Measurements from ENCODE around the gene CCR6. TPM values are rescaled to one million over a fixed set of nuclear protein-coding genes. Genes with fewer than 3 reads are reported as not detected.

The CCR6 gene
- total and polyA plus RNA-seq, 2 experiments from 2014 or later, result 0.70 to 2.0 TPM

DNA sequence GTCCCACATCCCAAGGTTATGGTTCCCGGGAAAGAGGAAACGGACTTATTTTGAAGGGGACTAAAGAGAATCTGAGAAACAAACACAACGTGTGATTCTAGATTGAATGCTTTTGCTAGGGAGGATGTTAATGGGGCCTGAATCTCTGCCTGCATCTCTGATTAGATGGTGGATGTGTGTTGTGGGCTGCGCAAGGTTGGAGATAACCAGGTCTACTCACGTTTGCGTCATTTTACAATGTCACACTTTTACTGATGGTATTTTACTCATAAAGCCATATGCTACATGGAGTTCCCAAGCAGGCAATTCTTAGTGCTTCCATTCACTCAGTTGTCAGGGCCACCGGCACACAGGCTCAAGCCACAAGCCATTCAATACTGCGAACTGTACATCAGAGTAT is 23.2 kb upstream of the CCR6 start:
- H3K9me2 ChIP-seq (replicated peaks; ENCODE audit: insufficient read depth), result no peaks in the 10 kb centered on the region
- no peak overlapping the region for H3K4me2 ChIP-seq
- H3K36me3 ChIP-seq (replicated peaks; ENCODE audit: insufficient read depth, low read depth), result no peaks in the 10 kb centered on the region
- no peaks in the 10 kb centered on the region for H4K20me1 ChIP-seq (ENCODE audit: insufficient read depth, poor library complexity, severe bottlenecking)
- H3K9me3 ChIP-seq (ENCODE audit: low read depth), result no peaks in the 10 kb centered on the region
- WGBS (ENCODE audit: low lambda C conversion rate, missing lambda C conversion rate), result 96% methylated on average over 8 of the region's 8 CpGs
- no peaks in the 10 kb centered on the region for H3K79me2 ChIP-seq
- TF ChIP-seq EZH2phosphoT487 (IDR thresholded peaks at IDR 0.05; ENCODE audit: low read depth, severe bottlenecking, unreplicated experiment), result no peak
- TF ChIP-seq EZH2 (IDR thresholded peaks at IDR 0.05; ENCODE audit: borderline replicate concordance), result no peak
- TF ChIP-seq, protein P1, sequence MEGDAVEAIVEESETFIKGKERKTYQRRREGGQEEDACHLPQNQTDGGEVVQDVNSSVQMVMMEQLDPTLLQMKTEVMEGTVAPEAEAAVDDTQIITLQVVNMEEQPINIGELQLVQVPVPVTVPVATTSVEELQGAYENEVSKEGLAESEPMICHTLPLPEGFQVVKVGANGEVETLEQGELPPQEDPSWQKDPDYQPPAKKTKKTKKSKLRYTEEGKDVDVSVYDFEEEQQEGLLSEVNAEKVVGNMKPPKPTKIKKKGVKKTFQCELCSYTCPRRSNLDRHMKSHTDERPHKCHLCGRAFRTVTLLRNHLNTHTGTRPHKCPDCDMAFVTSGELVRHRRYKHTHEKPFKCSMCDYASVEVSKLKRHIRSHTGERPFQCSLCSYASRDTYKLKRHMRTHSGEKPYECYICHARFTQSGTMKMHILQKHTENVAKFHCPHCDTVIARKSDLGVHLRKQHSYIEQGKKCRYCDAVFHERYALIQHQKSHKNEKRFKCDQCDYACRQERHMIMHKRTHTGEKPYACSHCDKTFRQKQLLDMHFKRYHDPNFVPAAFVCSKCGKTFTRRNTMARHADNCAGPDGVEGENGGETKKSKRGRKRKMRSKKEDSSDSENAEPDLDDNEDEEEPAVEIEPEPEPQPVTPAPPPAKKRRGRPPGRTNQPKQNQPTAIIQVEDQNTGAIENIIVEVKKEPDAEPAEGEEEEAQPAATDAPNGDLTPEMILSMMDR (IDR thresholded peaks at IDR 0.05; ENCODE audit: poor library complexity), result no peak
- H3K27me3 ChIP-seq, result no peaks in the 10 kb centered on the region
- peaks cover 9% of the 10 kb centered on the region for H3K4me1 ChIP-seq (ENCODE audit: insufficient read depth)
- no peak for DNase-seq (ENCODE audit: low spot score)
- no peak overlapping the region for H2AFZ ChIP-seq
- H3K4me3 ChIP-seq, result no peak overlapping the region
- H3K27ac ChIP-seq, result no peak overlapping the region

DNA sequence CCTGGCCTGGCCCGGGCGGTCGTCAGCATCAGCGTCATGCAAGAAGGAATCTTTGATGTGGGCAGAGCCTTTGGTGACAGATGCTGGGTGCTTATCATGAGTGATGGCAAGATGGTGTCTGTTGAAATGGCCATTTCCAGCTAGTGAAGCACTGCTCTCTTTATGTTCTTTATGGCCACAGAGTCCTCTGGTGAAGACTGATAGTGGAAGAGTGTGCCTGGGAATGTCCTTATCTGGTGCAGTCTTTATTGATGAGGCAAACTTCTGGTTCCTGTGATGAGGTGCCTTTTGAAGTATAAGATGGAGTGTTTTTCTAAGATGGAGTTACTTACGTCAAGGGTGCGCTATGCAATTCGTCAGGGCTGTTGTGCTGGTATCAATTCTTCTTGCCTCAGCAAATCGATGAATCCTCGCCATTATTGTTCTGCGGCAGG is 22.6 kb upstream of the CCR6 start:
- Histone ChIP-seq H3K9me2 (replicated peaks; ENCODE audit: insufficient read depth) (no peaks in the 10 kb centered on the region), H3K4me3 (no peak overlapping the region), H3K27ac (peak overlapping the region; percentile 44), H4K20me1 (ENCODE audit: insufficient read depth, poor library complexity, severe bottlenecking) (no peaks in the 10 kb centered on the region), H3K36me3 (replicated peaks; ENCODE audit: insufficient read depth, low read depth) (no peaks in the 10 kb centered on the region), H3K79me2 (no peaks in the 10 kb centered on the region), H3K27me3 (no peaks in the 10 kb centered on the region), H3K4me1 (ENCODE audit: insufficient read depth) (peaks cover 9% of the 10 kb centered on the region), H2AFZ (no peak overlapping the region), H3K9me3 (ENCODE audit: low read depth) (no peaks in the 10 kb centered on the region), H3K4me2 (no peak overlapping the region)
- TF ChIP-seq, protein P1 (IDR thresholded peaks at IDR 0.05; ENCODE audit: poor library complexity), result no peak
- TF ChIP-seq EZH2 (IDR thresholded peaks at IDR 0.05; ENCODE audit: borderline replicate concordance) (no peak), EZH2phosphoT487 (IDR thresholded peaks at IDR 0.05; ENCODE audit: low read depth, severe bottlenecking, unreplicated experiment) (no peak)
- no peak for DNase-seq (ENCODE audit: low spot score)
- WGBS (ENCODE audit: low lambda C conversion rate, missing lambda C conversion rate), result 65% methylated on average over 10 of the region's 10 CpGs

DNA sequence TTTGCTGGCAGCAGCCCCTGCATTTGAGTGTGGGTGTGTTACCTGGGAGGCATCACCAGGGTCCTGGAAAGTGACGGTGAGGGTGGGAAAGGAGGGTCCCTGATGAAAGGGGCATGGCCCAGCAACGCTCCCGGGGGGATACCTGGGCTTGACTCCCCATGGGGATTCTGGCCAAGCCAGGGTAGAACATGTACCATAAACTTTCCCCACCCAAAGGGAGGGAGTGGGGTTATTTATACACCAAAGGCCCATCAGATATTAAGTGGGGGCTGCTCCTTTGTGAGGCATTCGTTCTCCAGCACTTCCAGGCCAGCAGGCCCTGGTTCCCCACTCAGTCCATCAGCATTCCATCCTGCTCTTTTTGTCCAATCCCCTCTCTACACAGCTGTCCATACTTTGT is 20.6 kb upstream of the CCR6 start:
- Histone ChIP-seq H3K9me3 (ENCODE audit: low read depth) (no peaks in the 10 kb centered on the region), H3K4me1 (ENCODE audit: insufficient read depth) (peaks cover 9% of the 10 kb centered on the region), H3K4me3 (no peak overlapping the region), H3K36me3 (replicated peaks; ENCODE audit: insufficient read depth, low read depth) (no peaks in the 10 kb centered on the region), H3K27ac (no peak overlapping the region), H3K4me2 (no peak overlapping the region), H2AFZ (no peak overlapping the region), H4K20me1 (ENCODE audit: insufficient read depth, poor library complexity, severe bottlenecking) (no peaks in the 10 kb centered on the region), H3K9me2 (replicated peaks; ENCODE audit: insufficient read depth) (no peaks in the 10 kb centered on the region), H3K79me2 (no peaks in the 10 kb centered on the region), H3K27me3 (no peaks in the 10 kb centered on the region)
- 71% methylated on average over 4 of the region's 4 CpGs for WGBS (ENCODE audit: low lambda C conversion rate, missing lambda C conversion rate)
- TF ChIP-seq EZH2 (IDR thresholded peaks at IDR 0.05; ENCODE audit: borderline replicate concordance) (no peak), EZH2phosphoT487 (IDR thresholded peaks at IDR 0.05; ENCODE audit: low read depth, severe bottlenecking, unreplicated experiment) (no peak)
- TF ChIP-seq, protein P1 (IDR thresholded peaks at IDR 0.05; ENCODE audit: poor library complexity), result no peak
- DNase-seq (ENCODE audit: low spot score), result no peak

Measured in hepatocyte (in vitro differentiated cells).